GM19035 (cell line): ENCODE data around the gene DTYMK.

Source experiments
- ATAC-seq: cut with Tn5 transposase; IDR thresholded peaks from one replicate; pipeline ENCODE4 v1.9.1; 2021; ENCODE audit not compliant: unreplicated experiment

The DTYMK gene

GRCh38 chr2:241649927-241650326 lies 36.7 kb downstream of the DTYMK start:
- no peak for ATAC-seq

- no peak for ATAC-seq
Measured at GRCh38 chr2:241649404-241649803, 37.2 kb downstream of the DTYMK start.

DNA sequence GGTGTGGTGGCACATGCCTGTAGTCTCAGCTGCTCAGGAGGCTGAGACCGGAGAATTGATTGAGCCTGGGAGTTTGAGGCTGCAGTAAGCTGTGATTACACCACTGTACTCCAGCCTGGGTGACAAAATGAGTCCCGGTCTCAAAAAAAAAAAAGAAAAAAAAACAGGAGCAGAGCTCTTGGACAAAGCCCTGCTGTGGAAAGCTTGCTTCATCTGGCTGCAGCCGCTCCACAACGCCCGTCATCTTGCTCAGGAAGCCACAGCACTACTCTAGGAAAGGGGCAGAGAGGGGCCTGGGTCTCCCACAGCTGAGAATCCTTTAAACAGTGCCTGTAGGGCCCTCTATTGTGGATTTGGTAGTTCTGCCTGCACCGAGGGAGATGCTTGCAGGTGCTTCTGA lies 38.2 kb downstream of the DTYMK start:
- ATAC-seq, result no peak

DNA sequence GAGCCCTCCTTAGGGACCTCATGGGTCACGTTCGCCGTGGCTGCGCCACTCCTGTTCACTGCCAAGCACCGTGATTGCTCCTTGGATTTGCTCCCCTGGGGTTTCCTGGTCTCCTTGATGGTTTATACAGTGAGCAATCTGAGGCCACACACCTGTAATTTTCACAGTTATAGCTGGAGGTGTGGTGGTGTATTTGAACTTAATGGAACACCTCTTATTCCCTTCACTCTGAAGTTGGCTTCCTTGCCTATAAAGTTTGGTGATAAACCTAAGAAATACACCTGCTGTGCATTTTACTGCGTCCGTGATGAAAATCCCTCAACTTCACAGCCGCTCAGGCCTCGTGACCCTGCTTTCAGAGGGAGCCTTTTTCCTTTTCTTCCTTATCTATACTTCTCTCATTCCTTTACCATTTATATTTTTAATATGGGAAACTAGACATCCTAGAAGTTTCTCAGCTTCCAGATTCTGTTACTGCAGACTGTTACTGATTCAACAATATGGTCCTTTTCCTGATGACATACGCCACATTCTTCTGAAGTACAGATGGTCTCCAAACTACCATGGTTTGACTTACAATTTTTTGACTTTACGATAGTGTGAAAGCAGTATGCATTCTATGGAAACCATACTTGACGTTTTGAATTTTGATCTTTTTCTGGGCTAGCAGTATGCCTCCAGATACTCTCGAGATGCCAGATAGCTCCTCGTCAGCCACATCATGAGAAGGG lies 40.5 kb downstream of the DTYMK start:
- ATAC-seq, result no peak

GRCh38 chr2:241645056-241645914 lies 41.3 kb downstream of the DTYMK start:
- ATAC-seq, result no peak

- no peak for ATAC-seq
Measured at GRCh38 chr2:241641631-241642030, 45.0 kb downstream of the DTYMK start.

GRCh38 chr2:241640165-241640795 lies 46.3 kb downstream of the DTYMK start:
- ATAC-seq, result no peak

DNA sequence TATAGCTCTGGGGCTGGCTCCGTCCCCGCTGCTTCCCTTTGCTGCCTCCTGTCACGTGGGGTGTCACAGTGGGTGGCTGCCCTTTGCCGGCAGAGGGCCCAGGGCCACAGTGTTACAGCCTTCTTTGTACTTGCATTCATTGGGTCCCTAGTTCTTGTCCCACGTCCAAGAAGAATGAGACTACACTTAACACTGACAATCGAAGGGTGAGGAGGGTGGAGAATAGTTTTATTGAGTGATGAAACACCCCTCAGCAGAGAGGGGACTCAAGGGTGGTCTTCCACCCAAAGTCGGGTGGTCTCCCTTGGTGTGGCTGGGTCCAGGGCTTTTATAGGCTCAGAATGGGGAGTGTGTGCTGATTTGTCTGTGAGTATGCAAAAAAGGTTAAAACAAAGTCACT lies 47.2 kb downstream of the DTYMK start:
- ATAC-seq, result no peak

DNA sequence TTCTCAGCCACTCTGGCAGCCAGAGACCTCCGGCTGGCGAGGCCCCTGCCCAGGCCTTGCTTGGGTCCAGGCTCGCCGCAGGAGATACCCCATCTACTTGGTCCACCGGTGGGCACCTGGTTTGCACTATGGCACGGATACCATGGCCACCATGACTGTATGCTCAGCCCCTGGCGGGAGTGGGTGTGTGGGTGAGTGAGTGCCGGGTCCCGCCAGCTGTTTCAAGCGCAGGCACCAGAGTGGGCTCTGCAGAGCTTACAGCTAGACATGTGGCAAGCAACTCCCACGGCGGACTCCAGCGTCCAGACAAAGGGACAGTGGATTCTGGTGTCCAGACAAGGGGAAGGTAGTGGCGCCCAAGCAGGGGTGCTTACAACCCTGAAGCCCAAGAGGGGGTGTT lies 47.7 kb downstream of the DTYMK start:
- ATAC-seq, result no peak

DNA sequence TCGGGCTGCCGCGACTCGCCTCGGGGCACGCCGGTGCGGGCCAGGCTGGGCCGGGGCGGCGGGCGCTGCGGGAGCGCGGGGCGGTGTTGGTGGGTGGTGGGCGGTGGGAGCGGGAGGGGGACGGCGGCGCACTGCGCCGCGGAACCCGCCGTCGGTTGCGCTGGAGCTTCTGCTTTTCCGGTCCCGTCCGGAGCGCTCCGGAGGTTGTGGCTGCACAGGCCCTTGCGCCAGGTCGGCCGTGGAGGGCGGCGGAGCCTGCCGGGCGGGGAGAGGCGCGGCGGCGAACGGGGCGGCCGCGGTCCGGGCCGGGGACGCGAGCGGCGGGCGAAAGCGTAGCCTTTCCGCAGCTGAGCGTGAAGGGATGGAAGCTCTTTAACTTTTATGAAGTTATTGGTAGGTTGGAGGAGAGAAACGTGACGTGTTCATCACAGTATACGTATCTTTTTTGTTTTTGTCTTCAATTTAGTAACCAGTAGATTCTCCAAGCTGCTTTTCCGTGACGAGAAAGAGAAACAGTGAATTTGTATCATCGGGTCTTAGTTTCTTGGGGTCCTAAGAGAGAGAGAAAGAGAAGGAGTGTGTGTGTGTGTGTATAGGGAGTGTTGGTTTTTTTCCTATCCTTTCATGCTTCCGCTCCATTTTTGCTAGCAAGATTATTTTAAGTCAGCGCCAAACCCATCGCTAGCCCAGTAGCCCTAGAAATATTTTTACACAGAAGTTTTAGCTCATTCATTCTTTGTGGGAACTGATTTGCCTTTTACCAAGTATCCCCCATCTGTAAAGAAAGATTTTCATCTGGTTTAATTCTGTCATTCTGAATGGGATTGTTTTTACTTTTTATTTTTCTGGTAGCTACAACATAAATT lies 48.6 kb downstream of the DTYMK start:
- ATAC-seq, result peak; percentile 20

DNA sequence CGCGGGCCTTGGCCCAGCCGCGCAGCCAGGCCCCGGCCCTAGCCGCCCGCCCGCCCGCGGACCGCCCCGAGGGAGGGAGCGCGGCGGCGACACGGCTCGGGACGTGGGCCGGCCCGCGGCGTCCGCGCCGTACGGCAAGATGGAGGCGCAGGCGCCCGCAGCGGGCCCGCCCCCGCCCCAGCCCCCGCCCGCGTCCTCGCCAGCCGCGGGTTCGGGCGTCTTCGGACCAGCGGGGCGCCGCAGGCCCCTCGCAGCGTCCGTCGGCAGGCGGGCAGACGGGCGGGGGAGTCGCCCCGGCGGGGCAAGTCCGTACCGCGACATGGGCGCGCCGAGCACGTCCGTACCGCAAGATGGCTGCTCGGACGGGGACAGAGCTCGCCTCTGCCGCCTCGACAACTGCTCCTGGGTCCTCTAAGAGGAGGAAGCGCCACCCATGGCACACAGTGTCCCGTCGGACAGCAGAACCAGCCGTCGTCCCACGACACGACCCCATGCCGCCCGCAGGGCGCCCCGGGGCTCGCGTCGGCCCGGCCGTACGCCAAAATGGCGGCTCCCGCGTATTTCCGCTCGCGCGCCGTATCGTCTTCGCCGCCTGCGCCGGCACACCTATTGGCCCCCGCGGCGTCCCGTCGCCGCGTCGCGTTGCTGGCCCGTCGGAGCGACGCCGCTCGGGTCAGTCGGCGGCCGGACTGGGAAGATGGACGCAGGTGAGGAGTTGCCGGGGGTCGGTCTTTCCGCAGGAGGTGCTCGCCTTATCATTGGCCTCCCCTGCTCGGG lies 49.4 kb downstream of the DTYMK start, which contains the start of the genes ATG4B and THAP4:
Gene ATG4B, plus strand, starts transcription at position 676 of the 777 bp plus-strand sequence. Its CDS starts 22 bp downstream, at position 698.
Gene THAP4, minus strand, starts transcription at position 141 of the 777 bp plus-strand sequence. CDS start 141 bp downstream, outside the sequence.
- peak; percentile 71 for ATAC-seq

- ATAC-seq, result peak; percentile 29
Measured at GRCh38 chr2:241636182-241637017, 50.2 kb downstream of the DTYMK start.

- no peak for ATAC-seq
Measured at GRCh38 chr2:241635756-241636155, 50.9 kb downstream of the DTYMK start.

DNA sequence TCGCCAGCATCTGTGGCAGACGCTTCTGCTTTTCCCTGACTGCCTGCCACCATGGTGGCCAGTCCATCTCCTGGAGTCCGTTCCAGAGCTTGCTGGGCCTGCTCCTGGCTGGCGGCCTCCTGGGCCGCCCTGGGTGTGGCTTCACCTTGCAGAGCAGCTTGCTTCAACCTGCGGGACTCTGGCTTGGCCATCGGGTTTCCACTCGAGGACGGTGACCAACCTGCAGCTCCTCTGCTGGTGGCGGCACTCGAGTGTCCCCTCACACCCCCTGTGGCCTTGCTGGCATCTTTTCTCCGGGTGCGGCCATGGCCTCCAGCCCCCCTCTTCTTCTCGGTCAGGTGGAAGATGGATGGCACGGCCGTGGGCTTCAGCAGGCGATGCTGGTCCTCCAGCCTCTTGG lies 53.1 kb downstream of the DTYMK start:
- ATAC-seq, result no peak

GRCh38 chr2:241632478-241633325 lies 53.9 kb downstream of the DTYMK start:
- ATAC-seq, result no peak

DNA sequence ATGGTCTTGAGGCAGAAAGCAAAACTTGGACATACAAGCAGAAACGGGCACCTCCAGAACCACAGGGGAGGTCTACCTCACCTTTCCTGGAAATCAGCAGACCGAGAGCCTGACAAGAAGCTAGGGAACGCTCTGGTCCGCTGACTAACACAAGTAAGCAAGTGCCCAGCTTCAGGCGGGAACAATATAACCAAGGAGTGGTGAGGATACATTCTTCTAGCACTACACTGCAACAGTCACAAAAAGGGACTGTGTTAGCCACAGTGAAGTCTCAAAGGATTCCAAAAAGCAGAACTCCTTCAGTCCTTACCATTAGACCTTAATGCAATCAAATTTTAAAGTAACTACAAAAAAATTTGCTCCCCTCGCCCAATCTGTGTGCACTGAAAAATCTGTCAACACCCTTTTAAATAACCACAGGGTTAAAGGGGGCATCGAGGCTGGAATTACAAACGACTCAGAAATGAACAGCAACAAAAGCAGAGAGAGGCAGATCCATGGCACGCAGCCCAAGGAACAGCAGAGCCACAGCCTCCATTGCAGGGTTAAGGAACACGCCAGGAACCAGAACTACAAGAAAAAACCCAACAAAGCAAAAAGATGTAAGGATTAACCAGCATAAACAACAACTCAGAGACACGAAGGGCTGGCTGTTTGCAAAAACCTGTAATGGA lies 56.7 kb downstream of the DTYMK start:
- ATAC-seq, result no peak

GRCh38 chr2:241627675-241628074 lies 58.9 kb downstream of the DTYMK start:
- ATAC-seq, result no peak
